SK-N-SH (cell line): ENCODE data around the gene TJP2. TPM values are rescaled to one million over a fixed set of nuclear protein-coding genes. Genes with fewer than 3 reads are reported as not detected.

Source experiments
- CTCF ChIA-PET: fragments of 300-600, 350-600 bp; formaldehyde crosslinking; extraction: SDS; loops from one replicate; lab custom pipeline; 2021; lab: Yijun Ruan, JAX
- POLR2A ChIA-PET: fragments of 350-600 bp; sonication (Branson Sonifier 250); formaldehyde crosslinking; extraction: SDS; loops from one replicate; lab custom pipeline; 2020; ENCODE audit warnings: antibody characterized with exemption, inconsistent platforms; lab: Yijun Ruan, JAX
- DNase-seq: peaks from one replicate; pipeline ENCODE4 v3.0.0; 2012
- H2AFZ ChIP-seq: fragments of 200-600 bp; sonication (generic); 2 replicates; pipeline ENCODE4 v1.8.1; 2016; ENCODE audit warnings: antibody characterized with exemption, mild to moderate bottlenecking, low read depth
- H3F3A ChIP-seq: fragments of 200-600 bp; sonication (generic); replicated peaks from 2 replicates; pipeline ENCODE3; 2016; ENCODE audit warnings: antibody characterized with exemption, mild to moderate bottlenecking; ENCODE audit not compliant: insufficient read depth
- H3K27ac ChIP-seq, 2 experiments: fragments of 200-500 bp in 1 of 2; fragments of 200-600 bp in 1 of 2; sonication (Bioruptor generic) in 1 of 2; sonication (generic), shearing (Covaris generic) in 1 of 2; 2 replicates each; pipeline versions ENCODE4 v1.5.1 to v1.6.1; 2014 to 2016; ENCODE audit warnings: low read depth in 2 of 2, inconsistent platforms in 1 of 2, low read length in 1 of 2, mild to moderate bottlenecking in 1 of 2, mixed read lengths in 1 of 2
- H3K27me3 ChIP-seq: fragments of 200-600 bp; sonication (generic), shearing (Covaris generic); 2 replicates; pipeline ENCODE4 v1.6.1; 2016; ENCODE audit warnings: mixed run types; ENCODE audit not compliant: insufficient read depth
- H3K36me3 ChIP-seq, 2 experiments: fragments of 200-500 bp in 1 of 2; fragments of 200-600 bp in 1 of 2; sonication (Bioruptor generic) in 1 of 2; sonication (generic) in 1 of 2; replicated peaks in 1 of 2; 2 replicates each; pipeline versions ENCODE3 to v1.5.1; 2014 to 2016; ENCODE audit warnings: low read length in 1 of 2, mild to moderate bottlenecking in 1 of 2; ENCODE audit not compliant: insufficient read depth in 2 of 2, control insufficient read depth in 1 of 2
- H3K4me1 ChIP-seq, 2 experiments: fragments of 200-500 bp in 1 of 2; fragments of 200-600 bp in 1 of 2; sonication (Bioruptor generic) in 1 of 2; sonication (generic), shearing (Covaris generic) in 1 of 2; 2 replicates each; pipeline versions ENCODE4 v1.5.1 to v1.6.1; 2014 to 2016; ENCODE audit warnings: low read depth in 1 of 2, low read length in 1 of 2, mixed run types in 1 of 2; ENCODE audit not compliant: insufficient read depth in 2 of 2, control insufficient read depth in 1 of 2
- H3K4me2 ChIP-seq: fragments of 200-600 bp; sonication (generic), shearing (Covaris generic); 2 replicates; pipeline ENCODE4 v1.6.1; 2017; ENCODE audit warnings: mixed run types
- H3K4me3 ChIP-seq, 2 experiments: fragments of 200-500 bp in 1 of 2; fragments of 200-600 bp in 1 of 2; sonication (Bioruptor generic) in 1 of 2; sonication (generic), shearing (Covaris generic) in 1 of 2; 2 replicates each; pipeline versions ENCODE4 v1.5.1 to v1.8.1; 2014 to 2016; ENCODE audit warnings: low read depth in 2 of 2, inconsistent platforms in 1 of 2, low read length in 1 of 2, mild to moderate bottlenecking in 1 of 2, mixed read lengths in 1 of 2, moderate library complexity in 1 of 2
- H3K79me2 ChIP-seq: fragments of 200-600 bp; sonication (generic); 2 replicates; pipeline ENCODE4 v1.8.1; 2017; ENCODE audit warnings: mild to moderate bottlenecking; ENCODE audit not compliant: insufficient read depth
- H3K9ac ChIP-seq: fragments of 200-600 bp; sonication (generic); 2 replicates; pipeline ENCODE4 v1.6.1; 2017; ENCODE audit warnings: mixed run types
- H3K9me2 ChIP-seq: fragments of 200-600 bp; sonication (generic); 2 replicates; pipeline ENCODE4 v1.6.1; 2017; ENCODE audit warnings: mixed run types
- H3K9me3 ChIP-seq: fragments of 200-600 bp; sonication (generic); 2 replicates; pipeline ENCODE4 v1.6.1; 2017; ENCODE audit warnings: mixed run types, mild to moderate bottlenecking, moderate library complexity
- H4K20me1 ChIP-seq: fragments of 200-600 bp; sonication (generic); 2 replicates; pipeline ENCODE4 v1.6.1; 2017; ENCODE audit warnings: mild to moderate bottlenecking, mixed run types; ENCODE audit not compliant: insufficient read depth
- CHD2 ChIP-seq: fragments of 150-350 bp; IDR thresholded peaks from 2 replicates; pipeline ENCODE4 v1.6.1; 2018; ENCODE audit warnings: low read length; ENCODE audit not compliant: partially characterized antibody
- ELF1 ChIP-seq: IDR thresholded peaks from 2 replicates; pipeline ENCODE4 v1.4.0; 2012
- EZH2phosphoT487 ChIP-seq: fragments of 200-600 bp; sonication (generic); IDR thresholded peaks from 2 replicates; pipeline ENCODE4 v1.6.1; 2017; ENCODE audit warnings: low read depth, mixed run types, mild to moderate bottlenecking, antibody characterized with exemption, moderate library complexity, borderline replicate concordance
- FOSL2 ChIP-seq: IDR thresholded peaks from 2 replicates; pipeline ENCODE4 v1.4.0; 2012; ENCODE audit warnings: low read depth, mild to moderate bottlenecking, moderate library complexity, borderline replicate concordance
- FOXJ3 ChIP-seq: sonication (generic); formaldehyde crosslinking; IDR thresholded peaks from 2 replicates; pipeline ENCODE4 v1.5.1; 2020; ENCODE audit warnings: mild to moderate bottlenecking, missing genetic modification reagents
- FOXM1 ChIP-seq: IDR thresholded peaks from 2 replicates; pipeline ENCODE4 v1.4.0; 2012; ENCODE audit warnings: low read depth, mild to moderate bottlenecking
- GATA2 ChIP-seq: sonication (generic); formaldehyde crosslinking; IDR thresholded peaks from 2 replicates; pipeline ENCODE4 v1.5.0; 2020; ENCODE audit warnings: mild to moderate bottlenecking, missing genetic modification reagents
- IRF3 ChIP-seq: fragments of 150-350 bp; IDR thresholded peaks from 2 replicates; pipeline ENCODE4 v1.6.1; 2016; ENCODE audit warnings: mild to moderate bottlenecking, low read depth, low read length
- MEF2A ChIP-seq: IDR thresholded peaks from 2 replicates; pipeline ENCODE4 v1.4.0; 2012; ENCODE audit warnings: low read depth, borderline replicate concordance
- NFIC ChIP-seq: IDR thresholded peaks from 2 replicates; pipeline ENCODE4 v1.4.0; 2012; ENCODE audit warnings: borderline replicate concordance
- POLR2AphosphoS5 ChIP-seq: IDR thresholded peaks from 2 replicates; pipeline ENCODE4 v1.6.1; 2012; ENCODE audit warnings: low read depth, low read length
- RAD21 ChIP-seq: IDR thresholded peaks from 2 replicates; pipeline ENCODE4 v1.6.1; 2012; ENCODE audit warnings: mild to moderate bottlenecking, low read length
- RCOR1 ChIP-seq: fragments of 150-350 bp; IDR thresholded peaks from 2 replicates; pipeline ENCODE4 v1.6.1; 2017; ENCODE audit warnings: antibody characterized with exemption, low read length
- RXRA ChIP-seq: IDR thresholded peaks from 2 replicates; pipeline ENCODE4 v1.4.0; 2012; ENCODE audit warnings: low read depth, mild to moderate bottlenecking, borderline replicate concordance
- SIN3A ChIP-seq: IDR thresholded peaks from 2 replicates; pipeline ENCODE4 v1.6.1; 2012; ENCODE audit warnings: low read depth, mild to moderate bottlenecking, low read length, moderate library complexity, borderline replicate concordance
- TAF1 ChIP-seq: IDR thresholded peaks from 2 replicates; pipeline ENCODE4 v1.6.1; 2012; ENCODE audit warnings: low read depth, mild to moderate bottlenecking, low read length, moderate library complexity, borderline replicate concordance
- TCF12 ChIP-seq: IDR thresholded peaks from 2 replicates; pipeline ENCODE4 v1.4.0; 2012
- TEAD4 ChIP-seq: IDR thresholded peaks from 2 replicates; pipeline ENCODE4 v1.4.0; 2012; ENCODE audit warnings: mild to moderate bottlenecking, borderline replicate concordance; ENCODE audit not compliant: insufficient read depth
- WGBS: methylation state at CpG from one replicate; pipeline ENCODE4 v1.1.6; 2017; ENCODE audit warnings: low lambda C conversion rate; 5-methylcytosine and 5-hydroxymethylcytosine counted together
- polyA plus RNA-seq, 3 experiments: library from polyadenylated mRNA; depleted of rRNA; stranded (reverse); fragments of >200 nt; gene quantifications; 2 replicates each; pipeline ENCODE4 v1.2.3, GENCODE V29; 2012
- TF ChIP-seq, protein P1 (sequence below): IDR thresholded peaks from 2 replicates; pipeline ENCODE4 v1.4.0; 2012; ENCODE audit warnings: low read depth, borderline replicate concordance
- TF ChIP-seq, protein P2 (sequence below): IDR thresholded peaks from 2 replicates; pipeline ENCODE4 v1.4.0; 2012; ENCODE audit warnings: low read depth

The TJP2 gene
- polyA plus RNA-seq, 1 of the 3 experiments (the other 2 are of a cell fraction): 17.7 TPM

DNA sequence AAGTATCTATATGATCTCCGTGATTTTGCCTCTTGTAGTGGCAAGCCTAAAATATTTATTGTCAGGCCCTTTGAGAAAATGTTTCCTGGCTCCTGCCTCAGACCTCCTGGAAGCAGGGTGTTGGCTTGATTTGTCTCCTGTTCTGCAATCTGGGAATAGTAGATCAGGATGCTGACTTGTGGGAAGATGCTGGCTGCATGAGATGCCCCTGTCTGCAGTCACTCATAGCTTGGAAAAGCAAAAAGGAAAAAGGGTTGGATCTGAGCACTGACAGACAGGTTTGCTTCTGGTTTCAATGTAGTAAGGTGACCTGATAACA, 16.7 kb downstream of the TJP2 start:
- Histone ChIP-seq H3K79me2 (peaks cover 72% of the 10 kb centered on the region), H3K27ac (no peak overlapping the region), H3K9me3 (no peaks in the 10 kb centered on the region), H3K36me3 (no peaks in the 10 kb centered on the region), H3K9ac (no peak overlapping the region), H3K9me2 (no peaks in the 10 kb centered on the region), H3K4me1 (peaks cover 3 to 15% of the 10 kb centered on the region in 2 experiments; a peak in 3 of 4 replicates), H3K4me2 (no peak overlapping the region), H3K27me3 (no peaks in the 10 kb centered on the region), H3K4me3 (no peak overlapping the region), H3F3A (peaks cover 10% of the 10 kb centered on the region), H2AFZ (no peak overlapping the region), H4K20me1 (peaks cover 11% of the 10 kb centered on the region; the same call in 1 of the 2 replicates)
- no peak for DNase-seq
- 93% methylated on average over 1 of the region's 1 CpG for WGBS
- TF ChIP-seq IRF3: no peak
- TF ChIP-seq FOXM1: no peak
- no peak for TF ChIP-seq FOXJ3
- TF ChIP-seq, protein P1, sequence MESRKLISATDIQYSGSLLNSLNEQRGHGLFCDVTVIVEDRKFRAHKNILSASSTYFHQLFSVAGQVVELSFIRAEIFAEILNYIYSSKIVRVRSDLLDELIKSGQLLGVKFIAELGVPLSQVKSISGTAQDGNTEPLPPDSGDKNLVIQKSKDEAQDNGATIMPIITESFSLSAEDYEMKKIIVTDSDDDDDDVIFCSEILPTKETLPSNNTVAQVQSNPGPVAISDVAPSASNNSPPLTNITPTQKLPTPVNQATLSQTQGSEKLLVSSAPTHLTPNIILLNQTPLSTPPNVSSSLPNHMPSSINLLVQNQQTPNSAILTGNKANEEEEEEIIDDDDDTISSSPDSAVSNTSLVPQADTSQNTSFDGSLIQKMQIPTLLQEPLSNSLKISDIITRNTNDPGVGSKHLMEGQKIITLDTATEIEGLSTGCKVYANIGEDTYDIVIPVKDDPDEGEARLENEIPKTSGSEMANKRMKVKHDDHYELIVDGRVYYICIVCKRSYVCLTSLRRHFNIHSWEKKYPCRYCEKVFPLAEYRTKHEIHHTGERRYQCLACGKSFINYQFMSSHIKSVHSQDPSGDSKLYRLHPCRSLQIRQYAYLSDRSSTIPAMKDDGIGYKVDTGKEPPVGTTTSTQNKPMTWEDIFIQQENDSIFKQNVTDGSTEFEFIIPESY: no peak
- no peak for TF ChIP-seq EZH2phosphoT487
- no peak for TF ChIP-seq CHD2
- no peak for TF ChIP-seq RAD21
- TF ChIP-seq RXRA: no peak
- TF ChIP-seq, protein P2, sequence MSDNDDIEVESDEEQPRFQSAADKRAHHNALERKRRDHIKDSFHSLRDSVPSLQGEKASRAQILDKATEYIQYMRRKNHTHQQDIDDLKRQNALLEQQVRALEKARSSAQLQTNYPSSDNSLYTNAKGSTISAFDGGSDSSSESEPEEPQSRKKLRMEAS: no peak
- no peak for TF ChIP-seq ELF1
- TF ChIP-seq TAF1: no peak
- TF ChIP-seq MEF2A: no peak
- TF ChIP-seq SIN3A: no peak
- TF ChIP-seq RCOR1: no peak
- no peak for TF ChIP-seq FOSL2
- no peak for TF ChIP-seq TEAD4
- no peak for TF ChIP-seq TCF12
- no peak for TF ChIP-seq GATA2 (CRISPR knock-in tag)
- TF ChIP-seq POLR2AphosphoS5: no peak
- no peak for TF ChIP-seq NFIC
- POLR2A ChIA-PET: no interaction called here
- CTCF ChIA-PET: interaction anchor here (0.9 to 7.2 kb wide), 8 partner anchors 12 to 156 kb away, joined by 3 to 241 read pairs (median 27); partner anchors contain the start of gene FXN
